DMS153 treated with DMSO at 0.1 percent for 48 hours (cell line): Measurements from ENCODE around the gene CHRNE.
"Not testable (repeated sequence)": the region's sequence is repeated elsewhere in the genome, so short reads cannot be mapped to it uniquely, and the experiment has no call there.

Experiments
- DNase-seq: peaks from one replicate; lab custom pipeline; 2025; ENCODE audit not compliant: unreplicated experiment; lab: John Stamatoyannopoulos, UW

CHRNE gene

GRCh38 chr17:4891411-4892410 is 11.2 kb downstream of the CHRNE start:
- no peak for DNase-seq

GRCh38 chr17:4887581-4887980 is 15.3 kb downstream of the CHRNE start:
- no peak for DNase-seq

- DNase-seq = no peak
Observed at GRCh38 chr17:4886830-4887229, 16.1 kb downstream of the CHRNE start.

- DNase-seq = no peak
Observed at GRCh38 chr17:4884489-4884888, 18.4 kb downstream of the CHRNE start.

- DNase-seq = peak; percentile 28
Observed at GRCh38 chr17:4881761-4882555, 20.9 kb downstream of the CHRNE start.

- no peak for DNase-seq
Observed at GRCh38 chr17:4880857-4881256, 22.0 kb downstream of the CHRNE start.

GRCh38 chr17:4879601-4880000 is 23.3 kb downstream of the CHRNE start:
- DNase-seq = no peak

GRCh38 chr17:4877089-4877488 is 25.8 kb downstream of the CHRNE start:
- no peak for DNase-seq

GRCh38 chr17:4872786-4873185 is 30.1 kb downstream of the CHRNE start:
- no peak for DNase-seq

- no peak for DNase-seq
Observed at GRCh38 chr17:4870855-4871254, 32.0 kb downstream of the CHRNE start.

GRCh38 chr17:4869058-4869998 is 33.6 kb downstream of the CHRNE start:
- not testable (repeated sequence) for DNase-seq

GRCh38 chr17:4867535-4867934 is 35.4 kb downstream of the CHRNE start:
- DNase-seq = not testable (repeated sequence)

GRCh38 chr17:4863321-4863720 is 39.6 kb downstream of the CHRNE start:
- no peak for DNase-seq

GRCh38 chr17:4862720-4863119 is 40.2 kb downstream of the CHRNE start:
- no peak for DNase-seq

- DNase-seq = no peak
Observed at GRCh38 chr17:4861052-4861451, 41.8 kb downstream of the CHRNE start.

- no peak for DNase-seq
Observed at GRCh38 chr17:4860651-4861050, 42.2 kb downstream of the CHRNE start.

GRCh38 chr17:4859816-4860625 is 42.9 kb downstream of the CHRNE start:
- no peak for DNase-seq

GRCh38 chr17:4858882-4859260 is 44.0 kb downstream of the CHRNE start:
- no peak for DNase-seq

- no peak for DNase-seq
Observed at GRCh38 chr17:4858068-4858881, 44.6 kb downstream of the CHRNE start.
